Spleen (tissue), 11 donors: ENCODE measurements around the gene CDR2. TPM values are rescaled to one million over a fixed set of nuclear protein-coding genes. Genes with fewer than 3 reads are reported as not detected.
A peak's percentile ranks its signal among the peaks of the same experiment; 100 is the strongest.
"Not testable (repeated sequence)": the region's sequence is repeated elsewhere in the genome, so short reads cannot be mapped to it uniquely, and the experiment has no call there.

Experiments used
- DNase-seq: peaks from one replicate; pipeline ENCODE4 v3.0.0-alpha.2; 2020
- H3K27ac ChIP-seq, 8 donors: fragments of 200-600 bp; sonication (generic) in 7 of 8; 1 replicate in 4 of 8; 2 replicates in 4 of 8; pipeline versions ENCODE4 v1.5.0 to v1.8.0; 2016 to 2021; ENCODE audit warnings: inconsistent platforms in 4 of 8, mild to moderate bottlenecking in 4 of 8, moderate library complexity in 1 of 8
- H3K27me3 ChIP-seq, 7 donors: fragments of 200-600 bp; sonication (generic) in 6 of 7; replicated peaks in 1 of 7; 1 replicate in 4 of 7; 2 replicates in 3 of 7; pipeline versions ENCODE4 v1.5.0 to v1.8.0; 2016 to 2021; ENCODE audit warnings: inconsistent platforms in 3 of 7, mild to moderate bottlenecking in 1 of 7
- H3K36me3 ChIP-seq, 6 donors: fragments of 200-600 bp; sonication (generic) in 5 of 6; 1 replicate in 4 of 6; 2 replicates in 2 of 6; pipeline versions ENCODE4 v1.5.0 to v1.8.0; 2016 to 2021; ENCODE audit warnings: inconsistent platforms in 2 of 6
- H3K4me1 ChIP-seq, 6 donors: fragments of 200-600 bp; sonication (generic) in 5 of 6; 1 replicate in 3 of 6; 2 replicates in 3 of 6; pipeline versions ENCODE4 v1.5.0 to v1.8.0; 2016 to 2021; ENCODE audit warnings: inconsistent platforms in 3 of 6
- H3K4me3 ChIP-seq, 8 donors: fragments of 200-600 bp; sonication (generic) in 7 of 8; 1 replicate in 4 of 8; 2 replicates in 4 of 8; pipeline versions ENCODE4 v1.5.0 to v1.8.0; 2016 to 2021; ENCODE audit warnings: inconsistent platforms in 4 of 8, mild to moderate bottlenecking in 4 of 8, moderate library complexity in 2 of 8
- H3K9me3 ChIP-seq, 8 donors: fragments of 200-600 bp; sonication (generic) in 7 of 8; 1 replicate in 4 of 8; 2 replicates in 4 of 8; pipeline versions ENCODE4 v1.5.0 to v1.8.0; 2016 to 2021; ENCODE audit warnings: inconsistent platforms in 4 of 8
- POLR2A ChIP-seq, 3 donors: fragments of 450-650 bp; IDR thresholded peaks; one replicate each; pipeline ENCODE4 v1.5.1; 2017; ENCODE audit warnings: antibody characterized with exemption in 3 of 3, mild to moderate bottlenecking in 1 of 3
- POLR2AphosphoS5 ChIP-seq, 3 donors: sonication (generic); formaldehyde crosslinking; IDR thresholded peaks; one replicate each; pipeline ENCODE4 v1.5.1; 2017; ENCODE audit warnings: antibody characterized with exemption in 3 of 3
- WGBS, 5 donors: extraction: QIAGEN DNeasy Blood & Tissue Kit in 3 of 5; methylation state at CpG; one replicate each; pipeline versions ENCODE4 v1.1.5 to v1.1.7; 2013 to 2018; 5-methylcytosine and 5-hydroxymethylcytosine counted together
- intact Hi-C: fragments of 100-400 bp; cut with DNase I; formaldehyde crosslinking; loops from one replicate; pipeline ENCODE4 v1.15.0; 2023; ENCODE audit warnings: low total_unique reads
- polyA plus RNA-seq, 3 donors: library from polyadenylated mRNA; stranded (reverse); fragments of 200-250 nt; gene quantifications; one replicate each; pipeline ENCODE4 v1.2.1, GENCODE V29; 2013
- total RNA-seq, 7 donors: library from RNA; depleted of rRNA in 3 of 7; stranded (reverse); fragments of >200 nt in 3 of 7; fragmentation: NEBNext Ultra II Directional in 4 of 7; extraction: Animal tissue kit (Norgen Biotek cat#: 25700) in 4 of 7; gene quantifications; one replicate each; pipeline versions ENCODE4 v1.1.0 to v1.2.1, GENCODE V29; 2016 to 2021
- TF ChIP-seq, protein P1 (sequence below), 11 experiments: fragments of 200-600 bp in 7 of 11; fragments of 450-650 bp in 4 of 11; sonication (generic) in 4 of 11; IDR thresholded peaks in 8 of 11; conservative IDR thresholded peaks in 3 of 11; 1 replicate in 7 of 11; 2 replicates in 4 of 11; pipeline versions ENCODE4 v1.4.0 to v1.8.0; 2016 to 2021; ENCODE audit warnings: antibody characterized with exemption in 11 of 11, inconsistent platforms in 4 of 11, mild to moderate bottlenecking in 1 of 11
- donor health status: healthy with polysubstance abuse.
- donor health status: DM: no; HTN: no; CAD: no; lungs with moderate emphysema.
- donor health status: DM: no; HTN: no; CAD: no.
- donor health status: Bipolar disorder and iron deficiency.
- donor health status: healthy.
- donor health status: DM: no; HTN: no; CAD: no.
- donor health status: DM: yes; HTN: yes; CAD: no.

The CDR2 gene
- total and polyA plus RNA-seq, 10 donors: 7.7 to 33.4 (median 23.6) TPM

DNA sequence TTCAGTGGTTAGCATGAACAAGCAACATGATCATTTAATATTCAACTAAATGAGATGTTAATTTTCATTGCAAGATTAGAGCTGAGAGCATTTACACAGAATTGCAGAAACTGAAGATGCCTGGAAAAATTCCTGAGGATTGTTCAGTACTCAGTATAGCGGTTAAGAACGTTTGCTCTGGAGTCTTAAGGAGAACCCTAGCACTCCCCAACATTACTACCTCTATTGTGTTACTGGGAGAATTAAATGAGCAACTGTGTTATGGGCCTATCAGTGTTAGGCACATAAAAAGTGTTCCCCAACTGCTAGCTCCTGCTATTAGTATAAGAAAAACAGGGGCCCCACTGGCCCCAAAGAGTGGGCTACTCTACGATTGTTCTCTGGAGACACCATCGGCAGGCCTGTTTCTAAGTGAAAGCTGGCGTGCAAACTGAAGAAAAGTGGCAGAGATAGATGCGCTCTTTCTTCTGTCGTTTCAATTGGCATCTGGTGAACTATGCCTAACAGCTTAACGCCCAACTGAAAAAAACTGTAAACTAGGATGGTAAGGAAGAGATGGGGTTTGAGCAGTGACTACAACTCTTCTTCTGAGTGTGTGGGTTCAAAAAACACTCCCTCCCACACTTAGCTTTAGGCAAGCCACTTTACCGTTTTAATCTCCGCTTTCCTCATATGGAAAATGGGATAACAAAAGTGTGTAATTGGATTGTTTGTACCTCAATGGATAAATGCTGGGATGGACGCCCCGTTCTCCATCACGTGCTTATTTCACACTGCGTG lies 1.3 kb downstream of the CDR2 start:
- Histone ChIP-seq H3K4me1 (peaks cover 18 to 75% (median 60%) of the 10 kb centered on the region in 6 donors), H3K4me3 (peak overlapping the region; percentile 65 to 85 (median 78)), H3K27ac (peak overlapping the region; percentile 70 to 92 (median 88)), H3K9me3 (no peaks in the 10 kb centered on the region), H3K36me3 (peaks cover 0 to 4% (median 0%) of the 10 kb centered on the region in 6 donors), H3K27me3 (no peaks in the 10 kb centered on the region)
- TF ChIP-seq POLR2A (IDR thresholded peaks at IDR 0.05) (no peak), POLR2AphosphoS5 (IDR thresholded peaks at IDR 0.05) (no peak)
- TF ChIP-seq, protein P1, sequence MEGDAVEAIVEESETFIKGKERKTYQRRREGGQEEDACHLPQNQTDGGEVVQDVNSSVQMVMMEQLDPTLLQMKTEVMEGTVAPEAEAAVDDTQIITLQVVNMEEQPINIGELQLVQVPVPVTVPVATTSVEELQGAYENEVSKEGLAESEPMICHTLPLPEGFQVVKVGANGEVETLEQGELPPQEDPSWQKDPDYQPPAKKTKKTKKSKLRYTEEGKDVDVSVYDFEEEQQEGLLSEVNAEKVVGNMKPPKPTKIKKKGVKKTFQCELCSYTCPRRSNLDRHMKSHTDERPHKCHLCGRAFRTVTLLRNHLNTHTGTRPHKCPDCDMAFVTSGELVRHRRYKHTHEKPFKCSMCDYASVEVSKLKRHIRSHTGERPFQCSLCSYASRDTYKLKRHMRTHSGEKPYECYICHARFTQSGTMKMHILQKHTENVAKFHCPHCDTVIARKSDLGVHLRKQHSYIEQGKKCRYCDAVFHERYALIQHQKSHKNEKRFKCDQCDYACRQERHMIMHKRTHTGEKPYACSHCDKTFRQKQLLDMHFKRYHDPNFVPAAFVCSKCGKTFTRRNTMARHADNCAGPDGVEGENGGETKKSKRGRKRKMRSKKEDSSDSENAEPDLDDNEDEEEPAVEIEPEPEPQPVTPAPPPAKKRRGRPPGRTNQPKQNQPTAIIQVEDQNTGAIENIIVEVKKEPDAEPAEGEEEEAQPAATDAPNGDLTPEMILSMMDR (IDR thresholded peaks at IDR 0.05 in 8 of 11, conservative IDR thresholded peaks at IDR 0.05 in 3 of 11): no peak
- DNase-seq: no peak
- WGBS, 5 donors: 47 to 64% (median 59%) methylated on average over 14 of the region's 14 CpGs
- intact Hi-C loops: no loop called here

DNA sequence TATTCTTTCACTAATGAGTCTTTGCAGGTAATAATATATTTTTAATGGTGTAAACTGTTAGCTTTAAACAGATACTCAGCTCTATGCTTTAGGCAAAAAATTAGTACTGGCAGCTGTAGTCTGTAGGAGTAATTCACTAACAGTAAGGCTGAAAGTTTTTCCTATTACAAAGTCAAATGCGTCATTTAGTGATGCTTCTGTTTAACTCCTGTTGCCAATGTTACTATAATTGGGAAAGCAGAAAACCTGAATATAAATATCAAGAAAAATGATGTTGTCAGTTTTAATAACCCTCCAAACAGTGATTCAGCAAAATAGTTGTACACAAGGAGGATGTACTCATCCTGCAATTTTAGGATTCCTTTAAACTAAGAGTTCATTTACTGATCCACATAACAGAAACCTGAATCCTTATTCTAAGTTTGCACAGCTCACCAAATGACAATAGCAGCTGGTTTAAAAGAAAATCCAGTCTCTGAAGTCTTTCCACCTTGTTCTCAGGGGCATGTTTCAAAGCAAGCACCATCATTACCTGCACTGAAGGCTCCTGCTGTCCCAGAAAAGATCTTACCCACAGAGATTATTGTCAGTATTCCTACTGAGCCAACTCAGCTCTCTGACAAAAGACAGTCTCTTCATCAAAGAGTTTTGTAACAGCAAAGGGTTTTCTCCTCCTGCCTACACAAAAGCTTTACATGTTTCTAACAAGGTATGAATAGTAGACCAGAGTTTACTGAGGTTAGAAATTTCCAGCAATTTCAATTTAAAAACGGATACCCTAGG lies 4.2 kb downstream of the CDR2 start:
- 79 to 88% (median 80%) methylated on average over 2 of the region's 2 CpGs for WGBS, 5 donors
- intact Hi-C loops: no loop called here
- TF ChIP-seq POLR2AphosphoS5 (IDR thresholded peaks at IDR 0.05): no peak
- TF ChIP-seq, protein P1 (IDR thresholded peaks at IDR 0.05 in 8 of 11, conservative IDR thresholded peaks at IDR 0.05 in 3 of 11): no peak
- no peak for TF ChIP-seq POLR2A (IDR thresholded peaks at IDR 0.05)
- H3K4me1 ChIP-seq: peaks cover 18 to 92% (median 63%) of the 10 kb centered on the region in 6 donors
- no peaks in the 10 kb centered on the region for H3K9me3 ChIP-seq
- DNase-seq: no peak
- no peaks in the 10 kb centered on the region for H3K27me3 ChIP-seq
- H3K4me3 ChIP-seq: no peak overlapping the region
- peaks cover 0 to 5% (median 0%) of the 10 kb centered on the region in 6 donors for H3K36me3 ChIP-seq
- peak overlapping the region in 7 of 8 donors; percentile 60 to 92 (median 88) for H3K27ac ChIP-seq

DNA sequence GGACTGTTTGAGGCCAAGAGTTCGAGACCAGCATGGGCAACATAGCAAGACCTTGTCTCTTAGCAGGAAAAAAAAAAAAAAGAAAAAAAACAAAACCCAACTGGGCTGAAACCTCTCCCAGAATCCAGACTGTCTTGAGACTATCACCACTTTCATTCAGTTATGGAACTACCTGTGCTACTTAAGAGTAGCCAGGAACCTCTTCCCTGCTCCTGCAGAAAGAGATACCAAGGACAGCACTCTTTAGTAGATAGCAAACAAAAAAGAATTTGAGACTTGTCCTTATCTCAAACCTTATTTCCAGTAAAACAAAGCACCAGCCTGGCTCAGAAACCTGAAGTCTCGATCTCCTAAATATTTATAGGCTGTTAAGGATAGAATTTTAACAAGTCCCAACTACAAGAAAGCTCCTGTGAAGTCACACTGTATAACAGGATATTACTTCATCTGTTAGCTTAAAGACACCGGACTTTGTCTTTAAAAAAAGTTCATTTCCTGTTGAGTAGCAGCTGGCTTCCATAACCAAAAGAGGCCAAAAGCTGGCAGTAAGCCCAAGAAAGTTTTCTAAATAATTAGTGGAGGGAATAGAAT lies 5.1 kb downstream of the CDR2 start:
- Histone ChIP-seq H3K27ac (peak overlapping the region in 7 of 8 donors; percentile 60 to 92 (median 88)), H3K9me3 (no peaks in the 10 kb centered on the region), H3K27me3 (no peaks in the 10 kb centered on the region), H3K36me3 (peaks cover 0 to 14% (median 5%) of the 10 kb centered on the region in 6 donors), H3K4me3 (no peak overlapping the region), H3K4me1 (peaks cover 18 to 97% (median 59%) of the 10 kb centered on the region in 6 donors)
- intact Hi-C loops: no loop called here
- DNase-seq: no peak
- WGBS, 5 donors: 36 to 44% (median 37%) methylated on average over 3 of the region's 3 CpGs
- TF ChIP-seq POLR2AphosphoS5 (IDR thresholded peaks at IDR 0.05) (no peak), POLR2A (IDR thresholded peaks at IDR 0.05) (no peak)
- TF ChIP-seq, protein P1 (IDR thresholded peaks at IDR 0.05 in 8 of 11, conservative IDR thresholded peaks at IDR 0.05 in 3 of 11): no peak

- peaks cover 0 to 24% (median 13%) of the 10 kb centered on the region in 6 donors for H3K36me3 ChIP-seq
- H3K4me3 ChIP-seq, H3K9me3 ChIP-seq, intact Hi-C loops, DNase-seq, H3K27me3 ChIP-seq: not testable (repeated sequence)
- H3K4me1 ChIP-seq: peaks cover 14 to 94% (median 54%) of the 10 kb centered on the region in 6 donors
- peak overlapping the region in 5 of 8 donors; percentile 79 to 92 (median 89) for H3K27ac ChIP-seq
- 88 to 97% (median 93%) methylated on average over 8 of the region's 8 CpGs for WGBS, 5 donors
Observed at GRCh38 chr16:22368200-22368826, 6.1 kb downstream of the CDR2 start.
